H1 (cell line): Measurements from ENCODE around the gene SLC35E4. TPM values are rescaled to one million over a fixed set of nuclear protein-coding genes. Genes with fewer than 3 reads are reported as not detected.

Experiments
- CTCF ChIA-PET: fragments of 300-600 bp; sonication (Branson Sonifier 250); formaldehyde crosslinking; loops from one replicate; lab custom pipeline; 2021; ENCODE audit not compliant: partially characterized antibody; lab: Charles Lee
- POLR2A ChIA-PET: fragments of 300-600 bp; sonication (Branson Sonifier 250); formaldehyde crosslinking; loops from one replicate; lab custom pipeline; 2021; ENCODE audit warnings: inconsistent platforms; ENCODE audit not compliant: partially characterized antibody; lab: Charles Lee
- DNase-seq, 2 experiments: peaks; one replicate each; pipeline versions ENCODE4 v3.0.0 to v3.0.0-alpha.2; 2010 to 2022; ENCODE audit warnings: low spot score in 2 of 2, low read depth in 1 of 2, mixed read lengths in 1 of 2
- FAIRE-seq: peaks from 2 replicates; lab custom pipeline; 2011; peaks lifted over from hg19 to GRCh38; lab: Jason Lieb, UNC
- H2AFZ ChIP-seq: 2 replicates; pipeline ENCODE4 v1.8.1; 2012; ENCODE audit warnings: low read length, inconsistent platforms
- H2AK5ac ChIP-seq: 2 replicates; pipeline ENCODE4 v1.6.1; 2013; ENCODE audit warnings: low read depth, low read length
- H2BK120ac ChIP-seq: replicated peaks from 2 replicates; pipeline ENCODE3; 2013; ENCODE audit warnings: low read depth, low read length, inconsistent platforms
- H2BK12ac ChIP-seq: 2 replicates; pipeline ENCODE4 v1.6.1; 2013; ENCODE audit warnings: low read depth, low read length
- H2BK15ac ChIP-seq: 2 replicates; pipeline ENCODE4 v1.6.1; 2013; ENCODE audit warnings: low read length
- H2BK20ac ChIP-seq: 2 replicates; pipeline ENCODE4 v1.6.1; 2013; ENCODE audit warnings: low read length
- H2BK5ac ChIP-seq: 2 replicates; pipeline ENCODE4 v1.6.1; 2013; ENCODE audit warnings: low read depth, low read length
- H3K14ac ChIP-seq: 2 replicates; pipeline ENCODE4 v1.6.1; 2013; ENCODE audit warnings: inconsistent platforms; ENCODE audit not compliant: insufficient read length
- H3K18ac ChIP-seq: 2 replicates; pipeline ENCODE4 v1.6.1; 2013; ENCODE audit warnings: low read length; ENCODE audit errors: extremely low read depth
- H3K23ac ChIP-seq: 2 replicates; pipeline ENCODE4 v1.6.1; 2013; ENCODE audit warnings: inconsistent platforms; ENCODE audit not compliant: insufficient read length
- H3K23me2 ChIP-seq: 2 replicates; pipeline ENCODE4 v1.6.1; 2013; ENCODE audit warnings: low read depth, low read length
- H3K27ac ChIP-seq: 2 replicates; pipeline ENCODE4 v1.6.1; 2011; ENCODE audit warnings: low read depth, low read length, inconsistent platforms
- H3K27me3 ChIP-seq, 4 experiments: replicated peaks in 1 of 4; 1 replicate in 1 of 4; 2 replicates in 3 of 4; pipeline versions ENCODE4 v1.6.1 to v1.8.1; 2011 to 2013; ENCODE audit warnings: low read length in 3 of 4, mild to moderate bottlenecking in 3 of 4, inconsistent platforms in 2 of 4, mixed read lengths in 2 of 4, moderate library complexity in 1 of 4; ENCODE audit not compliant: control insufficient read depth in 3 of 4, insufficient read depth in 3 of 4; ENCODE audit errors: extremely low read depth in 1 of 4
- H3K36me3 ChIP-seq, 4 experiments: 2 replicates each; pipeline versions ENCODE4 v1.6.1 to v1.8.1; 2011 to 2013; ENCODE audit warnings: mild to moderate bottlenecking in 4 of 4, low read length in 3 of 4, moderate library complexity in 2 of 4, control low read depth in 1 of 4, inconsistent platforms in 1 of 4; ENCODE audit not compliant: insufficient read depth in 4 of 4, control insufficient read depth in 2 of 4
- H3K4ac ChIP-seq: replicated peaks from 2 replicates; pipeline ENCODE3; 2013; ENCODE audit warnings: low read length, low read depth, mixed read lengths, inconsistent platforms; ENCODE audit not compliant: insufficient read length
- H3K4me1 ChIP-seq, 4 experiments: replicated peaks in 1 of 4; 1 replicate in 1 of 4; 2 replicates in 3 of 4; pipeline versions ENCODE4 v1.6.1 to v1.8.1; 2011 to 2013; ENCODE audit warnings: low read length in 3 of 4, inconsistent platforms in 2 of 4, mixed read lengths in 1 of 4; ENCODE audit not compliant: insufficient read depth in 4 of 4, control insufficient read depth in 3 of 4
- H3K4me2 ChIP-seq, 2 experiments: 2 replicates each; pipeline versions ENCODE4 v1.6.1 to v1.8.1; 2011 to 2013; ENCODE audit warnings: low read depth in 2 of 2, low read length in 2 of 2, control low read depth in 1 of 2, inconsistent platforms in 1 of 2, mild to moderate bottlenecking in 1 of 2; ENCODE audit not compliant: insufficient read depth in 1 of 2
- H3K4me3 ChIP-seq, 4 experiments: fragments of 200-600, 300-600 bp in 1 of 4; sonication (generic), shearing (Covaris generic), sonication (Bioruptor Twin) in 1 of 4; 2 replicates each; pipeline versions ENCODE4 v1.5.1 to v1.8.1; 2011 to 2016; ENCODE audit warnings: low read length in 4 of 4, low read depth in 3 of 4, control low read depth in 2 of 4, inconsistent platforms in 2 of 4, mild to moderate bottlenecking in 2 of 4, mixed read lengths in 1 of 4, moderate library complexity in 1 of 4; ENCODE audit not compliant: insufficient read depth in 2 of 4; ENCODE audit errors: extremely low read depth in 1 of 4
- H3K56ac ChIP-seq: replicated peaks from 2 replicates; pipeline ENCODE3; 2013; ENCODE audit warnings: low read depth, mild to moderate bottlenecking, mixed read lengths, low read length, inconsistent platforms; ENCODE audit not compliant: insufficient read length
- H3K79me1 ChIP-seq: 2 replicates; pipeline ENCODE4 v1.6.1; 2013; ENCODE audit warnings: low read depth, low read length, control low read depth
- H3K79me2 ChIP-seq, 2 experiments: 2 replicates each; pipeline versions ENCODE4 v1.6.1 to v1.8.1; 2012 to 2013; ENCODE audit warnings: low read length in 2 of 2, mild to moderate bottlenecking in 2 of 2, inconsistent platforms in 1 of 2; ENCODE audit not compliant: insufficient read depth in 2 of 2, control insufficient read depth in 1 of 2
- H3K9ac ChIP-seq, 4 experiments: replicated peaks in 1 of 4; 1 replicate in 1 of 4; 2 replicates in 3 of 4; pipeline versions ENCODE4 v1.6.1 to v1.8.1; 2011 to 2013; ENCODE audit warnings: low read depth in 3 of 4, low read length in 3 of 4, control low read depth in 2 of 4, mild to moderate bottlenecking in 2 of 4, moderate library complexity in 2 of 4, inconsistent platforms in 1 of 4; ENCODE audit errors: extremely low read depth in 1 of 4
- H3K9me3 ChIP-seq, 2 experiments: 2 replicates each; pipeline versions ENCODE4 v1.6.1 to v1.8.1; 2012 to 2013; ENCODE audit warnings: mild to moderate bottlenecking in 2 of 2, moderate library complexity in 2 of 2, control low read depth in 1 of 2, inconsistent platforms in 1 of 2, low read depth in 1 of 2, low read length in 1 of 2, mixed read lengths in 1 of 2; ENCODE audit not compliant: insufficient read depth in 2 of 2
- H4K20me1 ChIP-seq, 2 experiments: replicated peaks in 1 of 2; 2 replicates each; pipeline versions ENCODE3 to v1.8.1; 2011 to 2013; ENCODE audit warnings: inconsistent platforms in 2 of 2, low read length in 2 of 2, mild to moderate bottlenecking in 1 of 2; ENCODE audit not compliant: insufficient read depth in 2 of 2, control insufficient read depth in 1 of 2
- H4K5ac ChIP-seq: 2 replicates; pipeline ENCODE4 v1.6.1; 2013; ENCODE audit warnings: low read length, low read depth, mixed read lengths, inconsistent platforms; ENCODE audit not compliant: insufficient read length
- H4K8ac ChIP-seq: 2 replicates; pipeline ENCODE4 v1.8.0; 2013; ENCODE audit warnings: mild to moderate bottlenecking, moderate library complexity, low read length, inconsistent platforms; ENCODE audit not compliant: insufficient read depth; ENCODE audit errors: extremely low read depth
- H4K91ac ChIP-seq: replicated peaks from 2 replicates; pipeline ENCODE3; 2013; ENCODE audit warnings: low read length, mixed read lengths, inconsistent platforms; ENCODE audit not compliant: insufficient read length
- BRCA1 ChIP-seq: IDR thresholded peaks from 2 replicates; pipeline ENCODE4 v1.6.1; 2012; ENCODE audit warnings: low read depth, low read length, improper control_type of control experiment
- CHD2 ChIP-seq: IDR thresholded peaks from 2 replicates; pipeline ENCODE4 v1.6.1; 2012; ENCODE audit warnings: low read length, improper control_type of control experiment
- CREB1 ChIP-seq: IDR thresholded peaks from 2 replicates; pipeline ENCODE4 v1.6.1; 2012; ENCODE audit warnings: inconsistent platforms
- CTCF ChIP-seq, 3 experiments: IDR thresholded peaks; 1 replicate in 2 of 3; 2 replicates in 1 of 3; pipeline versions ENCODE4 v1.5.1 to v1.6.1; 2011; ENCODE audit warnings: low read length in 3 of 3, mild to moderate bottlenecking in 3 of 3, inconsistent platforms in 2 of 3, low read depth in 1 of 3, moderate library complexity in 1 of 3; ENCODE audit not compliant: insufficient read depth in 1 of 3; ENCODE audit errors: control extremely low read depth in 1 of 3
- HDAC6 ChIP-seq: IDR thresholded peaks from one replicate; pipeline ENCODE4 v1.7.1; 2012; ENCODE audit warnings: low read depth, mild to moderate bottlenecking, inconsistent platforms, low read length, moderate library complexity
- JUND ChIP-seq: IDR thresholded peaks from 2 replicates; pipeline ENCODE4 v1.6.1; 2011; ENCODE audit warnings: mild to moderate bottlenecking, improper control_type of control experiment, low read length
- POLR2AphosphoS5 ChIP-seq: IDR thresholded peaks from 2 replicates; pipeline ENCODE4 v1.6.1; 2011; ENCODE audit warnings: low read depth, low read length
- RAD21 ChIP-seq, 2 experiments: IDR thresholded peaks in 1 of 2; conservative IDR thresholded peaks in 1 of 2; 2 replicates each; pipeline ENCODE4 v1.6.1; 2011; ENCODE audit warnings: low read depth in 2 of 2, low read length in 2 of 2, improper control_type of control experiment in 1 of 2, inconsistent platforms in 1 of 2, mild to moderate bottlenecking in 1 of 2, moderate library complexity in 1 of 2
- WGBS, 2 experiments: shearing (Covaris generic) in 1 of 2; methylation state at CpG; one replicate each; pipeline versions ENCODE4 v1.1.6 to v1.1.7; 2013 to 2015; ENCODE audit warnings: low lambda C conversion rate in 2 of 2, mixed read lengths in 2 of 2, inconsistent platforms in 1 of 2, low coverage in 1 of 2, missing lambda C conversion rate in 1 of 2; ENCODE audit not compliant: insufficient replicate concordance in 2 of 2, insufficient coverage in 1 of 2, insufficient read length in 1 of 2; ENCODE audit errors: extremely low coverage in 1 of 2, missing lambda C conversion rate in 1 of 2; 5-methylcytosine and 5-hydroxymethylcytosine counted together
- polyA plus RNA-seq, 7 experiments: library from polyadenylated mRNA; depleted of rRNA in 3 of 7; stranded (reverse) in 5 of 7; unstranded in 2 of 7; fragments of >200 nt in 5 of 7; fragments of 200-250 nt in 2 of 7; gene quantifications; 1 replicate in 5 of 7; 2 replicates in 1 of 7; 4 replicates in 1 of 7; pipeline versions ENCODE4 v1.2.1 to v1.2.3, GENCODE V29; 2011 to 2013; ENCODE audit warnings: missing spikeins in 2 of 7, mixed read lengths in 2 of 7
- total RNA-seq: library from RNA; stranded (reverse); fragmentation: NEBNext Ultra II Directional; extraction: Animal tissue kit (Norgen Biotek cat#: 25700); gene quantifications from 2 replicates; pipeline ENCODE4 v1.2.1, GENCODE V29; 2021
- TF ChIP-seq, protein P1 (sequence below): IDR thresholded peaks from 2 replicates; pipeline ENCODE4 v1.6.1; 2012; ENCODE audit warnings: inconsistent platforms

The SLC35E4 gene
- total and polyA plus RNA-seq, 2 of the 8 experiments (the other 6 are each of a cell fraction or from before 2014, with no cell fraction given), result 5.1 to 5.6 TPM

DNA sequence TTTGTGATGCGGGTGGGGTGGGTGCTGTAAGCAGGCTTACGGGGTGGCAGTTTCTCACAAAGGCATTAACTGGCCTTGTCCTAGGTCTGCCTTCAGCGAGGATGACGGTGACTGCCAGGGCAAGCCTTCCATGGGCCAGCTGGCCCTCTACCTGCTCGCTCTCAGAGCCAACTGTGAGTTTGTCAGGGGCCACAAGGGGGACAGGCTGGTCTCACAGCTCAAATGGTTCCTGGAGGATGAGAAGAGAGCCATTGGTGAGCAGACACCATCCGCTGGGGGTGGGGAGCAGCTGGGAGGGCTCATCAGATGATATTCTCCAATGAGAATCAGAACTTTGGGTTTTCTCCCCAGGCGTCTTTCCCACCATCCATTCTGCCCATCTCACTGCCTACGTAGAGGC lies 22.8 kb upstream of the SLC35E4 start:
- POLR2A ChIA-PET, result interaction anchor here (0.9 to 1.6 kb wide), 2 partner anchors 12 to 16 kb away, joined by 3 read pairs; no protein-coding TSS in a partner anchor
- Histone ChIP-seq H4K5ac (no peak overlapping the region), H2BK12ac (no peak overlapping the region), H3K36me3 (peaks cover 11 to 61% (median 42%) of the 10 kb centered on the region in 4 experiments; a peak in 7 of 8 replicates), H2BK20ac (no peak overlapping the region), H2BK15ac (no peak overlapping the region), H3K4me3 (no peak overlapping the region), H3K56ac (no peak overlapping the region), H3K4me2 (no peak overlapping the region), H2AFZ (no peak overlapping the region), H3K14ac (no peak overlapping the region), H3K23ac (no peak overlapping the region), H3K27ac (no peak overlapping the region), H2AK5ac (no peak overlapping the region), H3K9me3 (no peaks in the 10 kb centered on the region), H3K79me2 (peaks cover 0 to 10% of the 10 kb centered on the region in 2 experiments; a peak in 2 of 4 replicates), H2BK5ac (no peak overlapping the region), H4K8ac (no peak overlapping the region), H4K20me1 (peaks cover 2 to 5% of the 10 kb centered on the region in 2 experiments), H3K18ac (no peak overlapping the region), H4K91ac (no peak overlapping the region), H3K9ac (no peak overlapping the region), H3K23me2 (no peaks in the 10 kb centered on the region; the same call in 1 of the 2 replicates), H3K4ac (no peak overlapping the region), H3K27me3 (no peaks in the 10 kb centered on the region), H3K79me1 (peaks cover 2% of the 10 kb centered on the region; the same call in 1 of the 2 replicates), H2BK120ac (no peak overlapping the region), H3K4me1 (peaks cover 0 to 16% (median 5%) of the 10 kb centered on the region in 4 experiments; a peak in 5 of 7 replicates)
- TF ChIP-seq BRCA1, result no peak
- TF ChIP-seq CHD2, result no peak
- TF ChIP-seq CTCF (IDR thresholded peaks at IDR 0.05; ENCODE audit: control extremely low read depth in 1 of 3, insufficient read depth in 1 of 3, low read depth in 1 of 3, low read length in 3 of 3), result peak; percentile 37 to 44 (median 40); a peak in 3 of 4 replicates
- TF ChIP-seq JUND, result no peak
- no peak for TF ChIP-seq HDAC6
- TF ChIP-seq, protein P1, sequence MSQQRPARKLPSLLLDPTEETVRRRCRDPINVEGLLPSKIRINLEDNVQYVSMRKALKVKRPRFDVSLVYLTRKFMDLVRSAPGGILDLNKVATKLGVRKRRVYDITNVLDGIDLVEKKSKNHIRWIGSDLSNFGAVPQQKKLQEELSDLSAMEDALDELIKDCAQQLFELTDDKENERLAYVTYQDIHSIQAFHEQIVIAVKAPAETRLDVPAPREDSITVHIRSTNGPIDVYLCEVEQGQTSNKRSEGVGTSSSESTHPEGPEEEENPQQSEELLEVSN, result no peak
- peak in 1 of 2 experiments; percentile 39; a peak in 2 of 4 replicates for TF ChIP-seq RAD21 (IDR thresholded peaks at IDR 0.05 in 1 of 2, conservative IDR thresholded peaks at IDR 0.05 in 1 of 2; ENCODE audit: low read depth in 2 of 2, low read length in 2 of 2)
- no peak for TF ChIP-seq POLR2AphosphoS5
- no peak for TF ChIP-seq CREB1
- CTCF ChIA-PET, result interaction anchor here (0.8 to 3.0 kb wide), 10 partner anchors 8 to 334 kb away, joined by 3 to 15 read pairs (median 3); partner anchors contain the start of gene GAL3ST1
- WGBS, 2 experiments, result 85% methylated on average over 8 of the region's 8 CpGs; no CpG with 5 or more reads in 1 of the 2 experiments
- no peak for FAIRE-seq
- no peak for DNase-seq
